Renal cortical epithelial cell (primary cell): Measurements from ENCODE around the gene RXRA. TPM values are rescaled to one million over a fixed set of nuclear protein-coding genes. Genes with fewer than 3 reads are reported as not detected.
A peak's percentile ranks its signal among the peaks of the same experiment; 100 is the strongest.

Source experiments
- DNase-seq: peaks from one replicate; pipeline ENCODE4 v3.0.0-alpha.2; 2011; ENCODE audit warnings: low read depth
- total RNA-seq: library from RNA; depleted of rRNA; stranded (reverse); fragments of >200 nt; gene quantifications from 2 replicates; pipeline ENCODE4 v1.2.3, GENCODE V29; 2014

Gene RXRA
- total RNA-seq, 1 donor from 2014 or later, result 26.5 TPM

DNA sequence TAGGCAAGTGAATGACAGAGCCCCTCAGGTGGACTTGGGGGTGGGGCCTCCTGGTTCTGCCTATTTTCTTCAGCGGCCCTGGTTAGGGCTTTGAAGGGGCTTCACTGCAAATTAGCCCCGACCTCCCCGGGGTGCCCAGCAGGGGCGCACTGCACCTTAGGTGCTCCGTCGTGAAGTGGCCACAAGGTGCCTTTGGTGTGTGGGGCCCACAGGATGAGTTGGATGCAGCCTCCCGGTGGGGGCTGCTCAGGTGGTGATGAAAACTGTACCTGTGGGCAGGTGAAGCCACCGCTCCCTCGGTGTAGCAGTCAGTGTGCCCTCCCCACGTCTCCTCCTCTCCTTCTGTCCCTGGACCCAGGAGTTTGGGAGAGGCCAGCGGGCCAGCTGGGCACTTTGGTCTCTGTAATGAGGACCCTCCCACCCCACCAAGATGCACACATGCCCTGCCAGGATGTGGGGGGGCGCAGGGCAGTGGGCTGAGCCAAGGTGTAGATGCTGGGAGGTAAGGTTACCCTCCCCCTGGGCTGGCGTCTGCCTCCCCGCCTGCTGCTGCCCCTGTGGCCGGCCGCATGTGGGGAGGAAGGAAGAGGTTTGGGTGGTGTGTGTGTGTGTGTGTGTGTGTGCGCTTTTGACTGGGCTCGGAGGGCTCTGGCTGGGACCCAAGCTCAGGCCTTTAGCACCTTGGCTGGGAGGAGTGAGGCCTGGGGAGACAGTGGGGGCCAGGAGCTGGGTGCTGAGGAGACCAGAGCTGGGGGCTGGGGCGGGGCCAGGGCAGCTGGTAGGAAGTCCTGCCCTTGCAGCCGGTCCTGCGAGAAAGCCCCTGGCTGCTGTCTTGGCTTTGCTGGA, 55.6 kb downstream of the RXRA start:
- DNase-seq, result no peak

DNA sequence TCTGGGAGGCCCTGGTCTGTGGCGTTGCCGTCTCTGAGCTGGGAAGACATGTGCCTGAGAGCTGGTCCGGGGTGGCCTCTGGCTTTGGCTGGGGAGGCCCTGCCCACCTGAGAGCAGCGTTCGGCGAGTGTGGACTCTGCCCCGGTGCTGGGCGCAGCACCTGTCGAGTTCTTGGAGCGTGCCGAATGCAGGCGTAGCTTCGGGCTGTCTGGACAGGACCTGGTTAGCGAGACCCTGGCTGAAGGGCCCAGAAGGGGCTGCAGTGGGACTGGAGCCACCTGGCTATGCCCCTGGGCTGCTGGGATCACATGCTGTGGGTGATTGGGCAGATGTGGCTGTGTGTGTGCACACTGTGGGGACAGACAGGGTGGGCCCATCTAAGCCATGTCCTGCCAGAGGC, 56.5 kb downstream of the RXRA start:
- DNase-seq, result no peak

DNA sequence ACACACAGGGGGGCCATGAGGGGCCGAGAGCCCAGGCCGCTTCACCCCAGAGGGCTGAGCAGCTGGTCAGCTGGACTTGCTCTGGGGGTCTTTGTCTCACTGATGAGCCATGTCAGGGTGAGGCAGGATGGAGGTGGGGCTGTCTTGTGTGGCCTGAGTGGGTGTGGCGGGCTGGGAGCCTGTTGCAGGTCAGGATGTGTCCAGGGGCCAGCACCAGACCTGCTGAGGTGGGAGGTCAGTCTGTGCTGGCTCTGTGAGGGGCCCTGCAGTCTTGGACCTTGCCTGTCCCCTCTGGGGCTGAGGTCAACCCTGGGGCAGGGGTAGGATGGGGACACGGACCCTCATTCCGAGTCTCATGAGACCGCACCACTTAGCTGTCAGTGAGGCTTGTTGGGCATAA, 56.9 kb downstream of the RXRA start:
- no peak for DNase-seq

DNA sequence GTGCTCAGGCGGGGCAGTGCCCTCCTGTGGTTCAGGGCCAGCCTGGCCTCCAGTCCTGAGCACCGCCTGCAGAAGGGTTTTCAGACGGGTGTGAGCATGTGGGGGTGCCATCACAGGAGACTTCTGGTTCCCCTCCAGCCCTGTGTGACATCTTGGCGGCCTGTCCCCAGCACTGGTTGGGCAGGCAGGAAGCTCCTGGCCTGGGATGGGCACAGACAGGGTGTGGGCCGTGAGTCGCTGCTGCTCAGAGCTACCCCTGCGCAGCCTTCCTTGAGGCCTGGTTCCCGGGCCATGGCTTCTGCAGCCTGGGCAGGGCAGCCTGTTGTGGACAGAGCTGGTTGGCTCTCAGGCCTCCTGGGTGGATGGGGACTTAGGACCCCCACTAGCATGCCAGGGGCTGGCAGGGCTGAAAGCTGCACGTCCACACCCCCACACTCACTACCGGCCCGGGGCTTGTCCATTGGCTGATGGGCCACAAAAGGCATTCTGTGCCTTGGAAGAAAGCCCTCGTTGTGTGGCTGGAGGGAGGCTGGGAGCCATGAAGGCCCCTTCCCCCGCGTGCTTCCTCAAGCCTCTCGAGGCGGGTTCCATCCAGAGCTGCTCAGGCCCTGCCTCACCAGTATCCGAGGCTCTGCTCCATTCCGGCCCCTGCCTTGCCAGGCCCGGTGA, 58.7 kb downstream of the RXRA start:
- DNase-seq, result no peak

DNA sequence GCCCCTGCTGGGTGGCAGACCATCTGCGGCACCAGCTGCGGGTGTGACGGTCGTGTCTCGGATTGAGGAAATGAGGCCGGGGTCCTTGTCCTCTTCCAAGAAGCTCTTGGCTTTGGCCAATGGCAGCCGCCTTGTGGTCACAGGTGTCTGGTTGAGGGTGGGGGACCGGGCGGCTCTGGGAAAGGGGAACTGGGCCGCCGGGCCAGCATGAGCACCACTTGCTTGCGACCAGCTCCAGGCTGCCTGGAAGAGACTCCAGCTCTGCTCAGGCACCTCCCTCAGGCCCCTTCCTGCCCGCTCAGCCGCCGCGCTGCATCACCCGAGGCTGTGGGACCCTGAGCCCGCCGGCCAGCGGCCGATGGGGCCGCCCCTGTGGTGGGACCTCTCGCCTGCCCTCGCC, 59.7 kb downstream of the RXRA start:
- DNase-seq, result no peak

DNA sequence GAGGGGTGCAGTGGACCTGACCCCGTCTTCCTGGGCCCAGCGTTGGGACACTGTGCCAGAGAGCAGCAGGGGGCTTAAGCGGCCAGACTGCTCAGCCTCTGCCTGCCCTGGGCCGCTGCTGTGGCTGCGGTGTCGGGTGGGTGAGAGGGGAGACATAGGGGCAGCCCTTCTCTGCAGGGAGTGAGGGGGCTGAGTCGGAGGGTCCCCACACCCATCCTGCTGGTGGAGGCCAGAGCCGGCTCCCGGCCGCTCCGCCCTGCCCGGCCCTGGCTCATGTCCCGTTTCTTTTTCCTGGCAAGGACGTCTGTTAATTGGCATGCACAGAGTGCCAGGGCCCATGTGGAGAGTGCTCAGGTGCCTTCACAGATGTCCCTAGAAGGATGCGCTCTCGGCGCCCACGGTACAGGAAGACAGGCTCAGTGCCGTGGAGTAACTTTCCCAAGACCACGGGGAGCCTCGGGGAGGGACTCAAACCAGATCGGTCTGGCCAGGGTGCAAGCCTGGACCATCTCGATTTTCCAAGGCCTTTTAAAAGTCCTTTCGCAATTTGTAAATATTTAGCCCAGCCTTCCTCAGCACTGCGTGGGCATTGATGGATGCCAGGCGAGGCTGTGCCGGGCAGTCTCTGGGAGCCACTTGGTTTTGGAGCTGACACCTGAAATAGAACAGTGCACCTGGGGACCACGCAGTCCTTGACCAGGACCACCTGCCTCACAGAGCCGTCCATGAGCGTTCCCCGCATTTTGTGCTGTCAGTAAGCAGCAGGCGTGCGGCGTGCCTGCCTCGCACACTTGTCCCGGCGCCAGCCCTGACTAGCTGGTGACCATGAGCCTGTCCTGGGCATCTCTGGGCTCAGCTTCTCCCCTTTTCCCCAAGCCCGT, 60.9 kb downstream of the RXRA start:
- peak; percentile 77 for DNase-seq

DNA sequence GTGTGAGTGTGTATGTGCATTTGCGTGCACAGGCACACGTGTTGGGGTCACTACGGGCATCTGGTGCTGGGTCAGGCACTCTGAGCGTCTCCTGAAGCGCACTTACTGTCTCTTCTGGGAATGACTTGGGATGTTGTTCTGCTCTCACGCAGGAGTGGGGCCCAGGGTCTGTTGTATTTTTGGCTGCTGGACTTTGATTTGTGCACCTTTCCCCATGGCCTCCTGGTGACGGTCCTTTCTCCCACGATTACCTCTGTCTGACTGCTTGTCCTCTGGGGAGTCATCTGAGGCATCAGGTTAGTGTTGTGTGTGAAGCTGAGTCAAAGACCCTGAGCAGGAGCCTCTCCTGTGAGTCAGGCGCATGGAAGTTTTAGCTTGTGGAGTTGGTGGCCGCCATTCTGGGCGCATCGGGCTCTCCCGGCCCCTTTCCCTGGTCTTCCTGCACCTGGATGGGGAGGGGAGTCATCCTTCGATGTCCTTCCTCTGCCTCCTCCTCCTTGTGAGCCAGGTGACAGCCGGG, 62.1 kb downstream of the RXRA start:
- no peak for DNase-seq

DNA sequence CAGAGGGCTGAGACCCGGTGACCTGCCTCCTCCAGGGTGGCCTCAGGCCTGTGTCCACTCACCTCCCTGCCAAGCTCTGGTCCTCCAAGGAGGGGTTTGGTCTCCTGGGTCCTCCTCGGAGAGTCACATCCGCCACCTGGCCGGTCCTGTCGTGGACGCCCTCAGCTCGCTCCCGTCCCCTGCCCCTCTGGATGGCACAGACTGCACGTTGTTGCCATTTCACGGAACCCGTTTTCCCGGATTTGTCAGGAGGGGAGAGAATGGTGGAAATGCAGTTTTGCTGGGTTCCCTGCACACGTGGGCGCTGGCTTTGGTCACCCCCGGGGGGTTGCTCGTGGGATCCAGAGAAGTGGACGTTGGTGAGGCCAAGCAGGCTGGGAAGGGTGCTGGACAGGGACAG, 62.7 kb downstream of the RXRA start:
- DNase-seq, result no peak

DNA sequence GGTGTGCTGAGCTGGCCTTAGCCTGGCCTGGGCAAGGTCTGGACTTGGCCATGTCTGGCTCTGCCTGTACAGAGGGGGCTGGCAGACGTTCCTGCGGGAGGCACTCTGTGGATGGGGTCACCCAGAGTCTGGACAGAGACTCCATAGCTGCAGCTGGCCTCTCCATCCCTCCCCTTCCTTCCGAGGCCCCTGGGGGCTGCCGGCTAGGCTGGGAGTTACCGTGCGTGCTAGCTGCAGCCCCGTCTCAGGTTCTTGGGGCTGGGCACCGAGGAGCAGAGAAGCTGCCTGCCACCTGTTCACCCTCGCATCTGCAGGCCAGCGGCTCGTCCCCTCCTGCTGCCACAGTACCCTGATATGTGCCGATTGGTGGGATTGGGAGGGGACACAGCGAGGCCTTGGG, 63.4 kb downstream of the RXRA start:
- no peak for DNase-seq

DNA sequence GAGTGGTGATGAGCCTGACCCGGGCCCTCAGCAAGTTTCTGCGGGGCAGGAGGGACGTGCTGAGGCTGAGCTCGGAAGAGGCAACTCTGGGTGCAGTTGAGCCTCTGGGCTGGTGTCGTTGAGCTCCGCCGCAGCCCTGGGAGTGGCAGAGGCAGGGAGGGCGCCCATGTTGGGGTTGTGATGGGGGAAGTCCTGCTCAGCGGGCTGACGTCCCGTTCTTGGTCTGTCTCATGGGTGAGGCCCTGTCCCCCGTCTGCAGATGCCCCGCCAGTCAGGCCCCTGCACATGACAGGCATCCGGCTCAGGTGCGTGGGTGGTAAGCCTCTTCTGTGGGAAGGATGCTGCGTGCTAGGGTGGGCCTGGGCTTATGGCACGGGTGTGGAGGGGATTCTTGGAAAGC, 64.3 kb downstream of the RXRA start:
- DNase-seq, result no peak

DNA sequence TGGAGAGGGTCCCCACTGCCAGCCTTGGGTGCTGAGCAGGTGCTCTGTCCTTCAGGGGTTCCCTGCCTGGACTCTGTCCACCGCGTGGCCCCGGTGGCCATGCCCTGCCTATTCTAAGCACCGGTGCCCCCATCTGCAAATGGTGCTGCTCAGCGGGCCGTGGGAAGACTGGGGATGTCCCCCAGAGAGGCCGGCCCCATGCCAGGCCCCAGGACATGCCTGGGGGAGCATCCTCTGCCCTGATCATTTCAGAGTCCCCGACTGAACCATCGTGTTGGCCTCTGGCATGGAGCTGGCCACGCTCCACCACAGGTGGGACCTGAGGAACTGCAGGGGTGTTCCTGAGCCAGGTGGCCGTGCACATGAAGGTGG, 64.7 kb downstream of the RXRA start:
- DNase-seq, result no peak

DNA sequence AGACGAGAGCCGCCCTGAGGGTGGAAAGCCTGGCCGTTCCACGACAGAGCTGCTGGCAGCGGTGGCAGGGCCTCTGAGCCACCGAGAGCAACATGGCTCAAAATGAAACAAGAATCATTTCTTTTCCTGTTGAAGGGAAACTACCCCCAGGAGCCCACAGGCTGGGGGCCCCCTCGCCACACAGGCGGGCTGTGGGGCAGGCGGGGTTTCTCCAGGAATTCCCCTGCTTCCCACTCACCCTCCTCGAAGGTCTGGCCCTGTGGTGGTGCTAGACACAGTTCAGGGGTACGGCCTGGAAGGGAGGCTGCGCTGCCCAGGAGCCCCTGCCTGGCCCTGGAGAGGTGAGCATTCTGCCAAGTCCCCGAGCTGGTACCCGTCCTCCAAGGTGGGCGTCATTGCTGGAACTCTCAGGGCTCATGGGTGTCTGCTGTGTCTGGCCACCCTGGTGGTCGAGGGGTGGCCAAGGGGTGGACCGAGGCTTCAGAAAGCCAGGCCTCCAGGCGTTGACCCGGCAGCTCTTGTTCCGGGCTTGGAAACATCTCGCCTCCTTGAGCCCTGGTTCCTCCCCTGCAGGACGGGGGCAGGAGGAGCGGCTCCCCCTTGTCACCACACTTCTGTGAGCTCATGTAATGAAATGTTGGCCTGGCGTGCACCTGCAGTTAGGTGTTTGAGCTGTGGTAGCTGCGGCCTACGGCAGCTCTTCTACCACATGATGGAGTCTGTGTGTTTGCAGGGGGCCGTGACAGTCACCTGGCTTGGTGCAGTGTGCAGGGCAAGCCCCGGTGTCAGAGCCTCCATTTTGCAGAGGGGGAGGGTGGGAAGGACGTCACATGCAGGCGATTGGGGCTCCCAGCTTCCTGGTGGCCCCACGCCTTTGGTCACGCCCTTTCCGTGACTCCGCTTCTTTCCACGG, 65.3 kb downstream of the RXRA start:
- DNase-seq, result no peak

DNA sequence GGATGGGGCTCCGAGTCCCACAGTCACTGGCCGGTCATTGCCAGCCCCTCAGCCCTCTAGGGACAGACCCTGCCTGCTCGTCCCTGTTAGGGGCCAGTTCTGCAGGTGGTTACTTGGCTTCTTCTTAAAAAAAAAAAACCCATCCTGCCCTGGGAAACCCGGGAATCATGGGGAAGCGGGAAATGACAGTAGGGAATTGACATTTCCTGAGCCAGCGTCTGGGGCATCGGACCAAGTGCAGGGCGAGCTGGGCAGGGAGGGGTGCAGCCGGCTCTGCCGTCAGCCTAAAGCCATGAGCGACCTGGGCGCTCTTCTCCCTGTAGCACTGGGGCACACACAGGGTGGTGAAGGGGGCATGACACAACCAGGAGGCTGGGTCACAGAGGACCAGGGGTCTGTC, 66.6 kb downstream of the RXRA start:
- no peak for DNase-seq

DNA sequence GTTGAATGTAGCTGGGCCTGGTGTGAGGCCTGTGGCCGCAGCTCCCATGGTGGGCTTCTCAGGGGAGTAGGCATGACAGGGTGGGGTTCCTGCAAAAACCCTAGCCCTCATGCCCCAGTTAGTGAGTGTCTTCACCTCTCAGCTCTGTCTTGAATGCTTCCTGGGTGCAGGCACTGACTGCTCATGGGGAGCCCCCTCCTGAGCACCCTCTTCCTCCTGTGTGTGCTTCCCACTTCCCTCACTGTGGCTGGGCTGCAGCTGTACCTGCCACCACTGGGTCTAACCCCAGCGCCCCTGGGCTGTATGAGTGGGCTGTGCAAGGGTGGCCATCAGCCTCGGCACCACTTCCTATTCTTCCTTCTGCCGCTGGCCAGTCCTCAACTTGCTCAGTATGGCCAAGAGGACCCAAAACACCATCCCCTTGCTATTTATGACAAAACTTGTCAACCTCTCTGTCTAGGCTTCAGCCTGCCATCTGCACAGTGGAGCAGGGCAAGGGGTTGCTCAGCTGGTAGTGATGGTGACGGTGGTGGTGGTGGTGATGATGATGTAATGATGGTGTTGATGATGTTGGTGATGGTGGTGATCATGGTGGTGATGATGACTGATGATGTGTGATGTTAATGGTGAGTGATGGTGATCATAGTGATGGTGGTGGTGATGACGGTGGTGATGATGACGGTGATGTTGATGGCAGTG, 67.5 kb downstream of the RXRA start:
- no peak for DNase-seq

DNA sequence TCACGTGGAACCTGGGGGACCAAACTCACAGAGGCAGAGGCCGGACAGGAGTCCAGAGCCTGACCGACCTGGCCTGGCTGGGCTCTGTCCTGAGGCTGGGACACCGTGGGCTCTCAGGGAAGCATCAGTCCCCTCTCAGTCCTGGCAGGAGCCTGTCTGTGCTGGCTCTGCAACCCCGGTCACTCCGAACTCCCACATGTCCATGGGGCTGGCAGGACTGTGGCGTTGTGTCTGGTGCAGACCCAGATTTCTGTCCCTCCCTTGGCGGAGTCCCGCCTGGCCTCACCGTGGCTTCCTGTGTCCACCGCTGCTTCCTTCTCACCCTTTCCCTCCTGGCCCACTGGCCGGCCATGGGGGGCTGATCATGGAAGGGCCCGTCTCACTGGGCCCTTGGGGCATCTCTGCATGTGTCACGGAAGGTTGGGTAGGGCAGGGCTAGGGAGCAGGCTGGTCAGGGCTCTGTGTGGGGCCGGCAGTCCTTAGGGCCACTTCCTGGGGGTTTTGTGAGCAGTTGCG, 68.8 kb downstream of the RXRA start:
- DNase-seq, result no peak

DNA sequence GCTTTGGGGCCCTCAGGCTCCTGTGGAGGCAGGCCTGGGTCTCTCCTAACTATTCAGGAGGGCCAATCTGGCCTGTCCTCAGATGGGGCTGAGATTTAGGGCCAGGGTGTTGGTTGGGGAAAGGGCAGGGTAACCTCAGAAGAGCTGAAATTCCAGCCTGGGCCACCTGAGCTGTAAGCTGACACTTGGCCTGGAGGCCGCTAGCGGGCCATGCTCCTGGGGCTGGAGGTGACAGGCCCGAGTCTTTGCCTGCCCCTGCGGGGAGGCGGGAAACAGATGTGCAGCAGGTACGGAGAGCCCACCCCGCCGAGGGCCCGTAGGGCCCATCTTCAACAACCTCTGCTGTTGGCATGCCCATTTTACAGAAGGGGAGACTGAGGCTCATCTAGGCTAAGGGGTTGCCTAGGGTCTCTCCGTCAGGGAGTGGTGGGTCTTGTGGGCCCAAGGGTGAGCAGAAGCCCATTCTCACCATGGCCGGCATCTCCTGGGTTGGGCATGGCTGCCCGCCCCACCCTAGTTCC, 69.5 kb downstream of the RXRA start:
- DNase-seq, result no peak

DNA sequence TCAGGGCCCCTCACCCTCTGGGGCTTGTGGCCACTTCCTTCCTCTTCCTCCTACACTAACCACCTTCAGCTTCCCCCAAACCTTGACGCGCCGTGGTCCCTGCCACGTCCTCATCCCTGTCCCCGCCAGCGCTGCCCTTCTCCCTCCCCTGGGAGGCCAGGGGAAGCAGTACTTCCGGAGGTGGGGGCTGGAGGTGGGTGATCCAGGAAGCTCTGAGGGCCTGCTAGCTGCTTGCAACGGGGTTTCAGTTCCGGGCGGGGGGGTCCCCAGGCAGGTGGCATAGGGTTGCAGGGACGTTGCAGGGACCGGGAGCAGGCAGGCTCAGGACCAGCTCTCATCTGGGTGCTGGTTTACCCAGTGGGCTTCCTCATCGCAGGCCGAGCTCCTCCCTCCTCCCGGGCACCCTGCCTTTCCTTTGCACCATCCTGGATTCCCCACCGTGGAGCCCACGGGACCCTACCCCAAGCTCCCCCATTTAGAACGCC, 70.0 kb downstream of the RXRA start:
- no peak for DNase-seq

DNA sequence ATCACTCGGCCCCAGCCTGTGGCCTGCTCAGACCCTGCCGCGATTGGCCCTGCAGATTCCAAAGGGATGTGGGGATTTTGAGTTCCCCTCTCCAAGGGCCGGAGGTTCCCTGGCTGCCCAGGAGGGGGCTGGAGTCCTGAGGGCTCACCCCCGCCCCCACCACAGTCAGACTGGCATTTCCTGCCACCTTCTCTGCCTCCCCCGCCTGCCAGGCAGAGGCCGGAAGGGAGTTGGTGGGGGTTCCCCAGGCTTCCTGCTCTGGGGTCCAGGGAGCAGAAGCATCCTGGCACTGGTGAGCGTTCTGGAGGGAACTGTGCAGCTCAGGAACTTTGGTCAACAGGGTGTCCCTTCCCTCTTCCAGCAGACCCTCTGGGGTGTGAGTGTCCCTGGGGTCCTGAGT, 70.6 kb downstream of the RXRA start:
- DNase-seq, result no peak

DNA sequence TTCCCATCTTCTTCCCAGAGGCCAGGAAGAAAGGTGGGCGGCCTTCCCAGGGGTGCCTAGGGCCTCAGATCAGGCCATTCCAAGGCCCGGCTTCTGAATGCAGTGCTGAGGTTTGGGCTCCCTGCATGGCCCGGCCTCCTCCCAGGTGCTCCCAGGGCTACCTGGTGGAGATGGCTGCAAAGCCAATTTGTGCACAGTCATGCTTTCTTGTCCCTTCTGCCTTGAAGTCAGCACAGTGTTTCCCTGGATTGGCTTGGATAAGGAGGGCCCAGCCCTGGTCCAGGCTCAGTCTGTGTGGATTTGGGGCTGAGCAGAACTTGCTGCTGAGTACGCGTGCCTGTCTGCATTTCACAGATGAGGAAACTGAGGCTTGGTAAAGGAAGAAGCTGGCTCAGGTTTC, 72.5 kb downstream of the RXRA start:
- DNase-seq, result no peak

DNA sequence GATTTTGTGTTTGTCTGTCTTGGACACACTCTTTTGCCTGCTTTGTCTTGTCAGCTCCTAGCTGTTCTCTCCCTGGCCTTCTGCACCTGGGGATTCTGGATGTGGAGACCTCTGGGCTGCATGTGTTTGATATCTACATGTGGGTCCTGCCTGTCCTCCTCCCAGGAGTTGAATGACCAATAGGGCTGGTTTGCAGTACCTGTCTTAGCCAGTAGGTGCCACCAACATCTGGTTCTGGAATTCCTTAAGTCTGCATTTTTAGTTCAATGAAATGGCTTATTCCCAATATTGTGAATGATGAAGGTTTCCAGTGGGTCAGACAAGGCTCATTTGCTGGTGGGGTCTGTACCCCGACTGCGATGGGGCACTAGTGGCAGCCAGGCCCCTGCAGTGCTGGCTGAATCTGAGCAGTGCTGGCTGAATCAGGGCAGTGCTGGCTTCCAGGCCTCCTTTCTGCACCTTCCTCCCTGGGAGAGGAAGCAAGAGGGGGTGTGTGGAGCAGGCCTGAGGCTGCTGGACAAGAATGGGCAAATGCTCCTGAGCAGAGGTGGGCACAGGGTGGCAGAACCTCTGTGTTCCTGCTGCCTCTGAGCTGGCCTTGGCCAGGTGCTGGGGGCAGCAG, 73.3 kb downstream of the RXRA start:
- peak; percentile 47 for DNase-seq
